ENCODE measurements around the gene PLAC8L1. TPM values are rescaled to one million over a fixed set of nuclear protein-coding genes. Genes with fewer than 3 reads are reported as not detected.
A peak's percentile ranks its signal among the peaks of the same experiment; 100 is the strongest.

Gene PLAC8L1
- total and polyA plus RNA-seq, 2 of the 13 experiments (the other 11 are each of a cell fraction or from before 2014, with no cell fraction given), result 0.44 TPM; not detected in 1

- no peak for TF ChIP-seq ZBTB26 (CRISPR knock-in tag; IDR thresholded peaks at IDR 0.05; ENCODE audit: borderline replicate concordance)
- TF ChIP-seq DPF2 (CRISPR knock-in tag; IDR thresholded peaks at IDR 0.05; ENCODE audit: borderline replicate concordance, low read depth), result peak; percentile 56; the same call in 1 of the 2 replicates
- 0 out of 2 replicates have a peak, but pooled peaks have one; percentile 5 for TF ChIP-seq ZNF121 (CRISPR knock-in tag; IDR thresholded peaks at IDR 0.05)
- TF ChIP-seq FOXJ3 (CRISPR knock-in tag; IDR thresholded peaks at IDR 0.05; ENCODE audit: borderline replicate concordance), result peak; percentile 73; the same call in 1 of the 2 replicates
- no peak for TF ChIP-seq ZNF33A (CRISPR knock-in tag; IDR thresholded peaks at IDR 0.05; ENCODE audit: borderline replicate concordance)
- peak; percentile 72 for TF ChIP-seq HNF1B (CRISPR knock-in tag; IDR thresholded peaks at IDR 0.05)
- no peak for TF ChIP-seq ZNF747 (CRISPR knock-in tag; IDR thresholded peaks at IDR 0.05; ENCODE audit: borderline replicate concordance)
- TF ChIP-seq SAP130 (CRISPR knock-in tag; IDR thresholded peaks at IDR 0.05; ENCODE audit: low read depth), result peak; percentile 56
- no peak for TF ChIP-seq GRHL1 (CRISPR knock-in tag; conservative IDR thresholded peaks at IDR 0.05)
- TF ChIP-seq SOX6 (IDR thresholded peaks at IDR 0.05), result no peak
- peak; percentile 80 for TF ChIP-seq SOX6 (CRISPR knock-in tag; IDR thresholded peaks at IDR 0.05)
Observed at GRCh38 chr5:146137967-146138403, 32.6 kb upstream of the PLAC8L1 start (continued).
